ELR (cell line): ENCODE measurements around the gene KCNQ1.

Source experiments
- DNase-seq: peaks from one replicate; pipeline ENCODE4 v3.0.0-alpha.2; 2015; ENCODE audit warnings: low read depth

Gene KCNQ1

GRCh38 chr11:2665526-2666400 is 221.0 kb downstream of the KCNQ1 start:
- no peak for DNase-seq

- no peak for DNase-seq
Measured at GRCh38 chr11:2666401-2666741, 221.6 kb downstream of the KCNQ1 start.

- no peak for DNase-seq
Measured at GRCh38 chr11:2666828-2667570, 222.2 kb downstream of the KCNQ1 start.

GRCh38 chr11:2667940-2668339 is 223.1 kb downstream of the KCNQ1 start:
- no peak for DNase-seq

- no peak for DNase-seq
Measured at GRCh38 chr11:2668876-2669275, 224.1 kb downstream of the KCNQ1 start.

GRCh38 chr11:2669634-2670469 is 225.0 kb downstream of the KCNQ1 start:
- no peak for DNase-seq

- DNase-seq, result no peak
Measured at GRCh38 chr11:2670541-2671100, 225.8 kb downstream of the KCNQ1 start.

GRCh38 chr11:2671748-2672147 is 226.9 kb downstream of the KCNQ1 start:
- DNase-seq, result no peak

- no peak for DNase-seq
Measured at GRCh38 chr11:2672553-2673249, 227.9 kb downstream of the KCNQ1 start.

- no peak for DNase-seq
Measured at GRCh38 chr11:2673250-2673610, 228.4 kb downstream of the KCNQ1 start.

- no peak for DNase-seq
Measured at GRCh38 chr11:2673871-2674471, 229.2 kb downstream of the KCNQ1 start.

- no peak for DNase-seq
Measured at GRCh38 chr11:2674658-2675131, 229.9 kb downstream of the KCNQ1 start.

GRCh38 chr11:2675540-2675939 is 230.7 kb downstream of the KCNQ1 start:
- no peak for DNase-seq

GRCh38 chr11:2677127-2677526 is 232.3 kb downstream of the KCNQ1 start:
- DNase-seq, result no peak

- DNase-seq, result no peak
Measured at GRCh38 chr11:2678396-2678795, 233.6 kb downstream of the KCNQ1 start.

GRCh38 chr11:2679011-2679676 is 234.3 kb downstream of the KCNQ1 start:
- no peak for DNase-seq

- no peak for DNase-seq
Measured at GRCh38 chr11:2681408-2682145, 236.8 kb downstream of the KCNQ1 start.

GRCh38 chr11:2683806-2684205 is 239.0 kb downstream of the KCNQ1 start:
- no peak for DNase-seq

GRCh38 chr11:2684581-2684980 is 239.8 kb downstream of the KCNQ1 start:
- DNase-seq, result no peak

- no peak for DNase-seq
Measured at GRCh38 chr11:2685051-2685450, 240.2 kb downstream of the KCNQ1 start.
